Dendritic cell treated with granulocyte-macrophage colony-stimulating factor and Interleukin-4, amounts not matched to agents 40 ng/mL and 50 ng/mL, for 4 days (primary cell): ENCODE measurements around the gene PTGFRN.

Experiments used
- H3K27ac Mint-ChIP-seq: one replicate; pipeline ENCODE4 v1.8.0; 2022; ENCODE audit warnings: mild to moderate bottlenecking, mixed read lengths
- H3K27me3 Mint-ChIP-seq: one replicate; pipeline ENCODE4 v1.8.0; 2022; ENCODE audit warnings: mild to moderate bottlenecking, mixed read lengths
- H3K36me3 Mint-ChIP-seq: one replicate; pipeline ENCODE4 v1.8.0; 2022; ENCODE audit warnings: low read depth, mixed read lengths
- H3K4me1 Mint-ChIP-seq: one replicate; pipeline ENCODE4 v1.8.0; 2022; ENCODE audit warnings: low read depth, mixed read lengths
- H3K4me3 Mint-ChIP-seq: one replicate; pipeline ENCODE4 v1.8.0; 2022; ENCODE audit warnings: mild to moderate bottlenecking, moderate library complexity, mixed read lengths
- H3K9me3 Mint-ChIP-seq: one replicate; pipeline ENCODE4 v1.8.0; 2022; ENCODE audit warnings: mixed read lengths
- intact Hi-C: fragments of 100-400 bp; cut with micrococcal nuclease; formaldehyde crosslinking; loops from one replicate; pipeline ENCODE4 v1.15.0; 2022

PTGFRN gene

GRCh38 chr1:116902723-116903383 is 6.9 kb upstream of the PTGFRN start:
- no peak overlapping the region for H3K4me3 Mint-ChIP-seq
- H3K4me1 Mint-ChIP-seq, result no peaks in the 10 kb centered on the region
- intact Hi-C loops, result no loop called here

GRCh38 chr1:116904791-116905320 is 4.9 kb upstream of the PTGFRN start:
- Mint-ChIP-seq H3K4me3 (no peak overlapping the region), H3K4me1 (peaks cover 9% of the 10 kb centered on the region), H3K27ac (no peak overlapping the region), H3K9me3 (peaks cover under 1% of the 10 kb centered on the region), H3K27me3 (peaks cover 50% of the 10 kb centered on the region), H3K36me3 (no peaks in the 10 kb centered on the region)
- intact Hi-C loops, result no loop called here

More at GRCh38 chr1:116902723-116903383, 6.9 kb upstream of the PTGFRN start:
- H3K36me3 Mint-ChIP-seq, result no peaks in the 10 kb centered on the region
- H3K9me3 Mint-ChIP-seq, result peaks cover 10% of the 10 kb centered on the region
- H3K27me3 Mint-ChIP-seq, result peaks cover 39% of the 10 kb centered on the region
- no peak overlapping the region for H3K27ac Mint-ChIP-seq

GRCh38 chr1:116906812-116907211 is 2.9 kb upstream of the PTGFRN start:
- no peak overlapping the region for H3K4me3 Mint-ChIP-seq
- peaks cover 9% of the 10 kb centered on the region for H3K4me1 Mint-ChIP-seq
- peaks cover 43% of the 10 kb centered on the region for H3K27me3 Mint-ChIP-seq

GRCh38 chr1:116907351-116907750 is 2.4 kb upstream of the PTGFRN start:
- no peaks in the 10 kb centered on the region for H3K9me3 Mint-ChIP-seq
- no peak overlapping the region for H3K4me3 Mint-ChIP-seq
- H3K36me3 Mint-ChIP-seq, result no peaks in the 10 kb centered on the region
- H3K4me1 Mint-ChIP-seq, result peaks cover 9% of the 10 kb centered on the region
- no peak overlapping the region for H3K27ac Mint-ChIP-seq
- H3K27me3 Mint-ChIP-seq, result peaks cover 37% of the 10 kb centered on the region
- intact Hi-C loops, result no loop called here

More at GRCh38 chr1:116906812-116907211, 2.9 kb upstream of the PTGFRN start:
- Mint-ChIP-seq H3K36me3 (no peaks in the 10 kb centered on the region), H3K9me3 (no peaks in the 10 kb centered on the region), H3K27ac (no peak overlapping the region)
- intact Hi-C loops, result no loop called here

- intact Hi-C loops, result no loop called here
- no peaks in the 10 kb centered on the region for H3K9me3 Mint-ChIP-seq
- H3K36me3 Mint-ChIP-seq, result no peaks in the 10 kb centered on the region
- peaks cover 33% of the 10 kb centered on the region for H3K27me3 Mint-ChIP-seq
- no peak overlapping the region for H3K27ac Mint-ChIP-seq
- H3K4me3 Mint-ChIP-seq, result no peak overlapping the region
- H3K4me1 Mint-ChIP-seq, result peaks cover 9% of the 10 kb centered on the region
Observed at GRCh38 chr1:116908266-116908665, 1.4 kb upstream of the PTGFRN start.

GRCh38 chr1:116908820-116909511 is 750 bp upstream of the PTGFRN start:
- H3K36me3 Mint-ChIP-seq, result no peaks in the 10 kb centered on the region
- peak overlapping the region; percentile 83 for H3K4me3 Mint-ChIP-seq
- no peaks in the 10 kb centered on the region for H3K9me3 Mint-ChIP-seq
- H3K27ac Mint-ChIP-seq, result no peak overlapping the region
- H3K4me1 Mint-ChIP-seq, result peaks cover 9% of the 10 kb centered on the region
- intact Hi-C loops, result no loop called here
- H3K27me3 Mint-ChIP-seq, result peaks cover 28% of the 10 kb centered on the region

- Mint-ChIP-seq H3K36me3 (no peaks in the 10 kb centered on the region), H3K27me3 (peaks cover 32% of the 10 kb centered on the region), H3K4me1 (peaks cover 9% of the 10 kb centered on the region), H3K4me3 (no peak overlapping the region), H3K9me3 (no peaks in the 10 kb centered on the region), H3K27ac (no peak overlapping the region)
- intact Hi-C loops, result no loop called here
Observed at GRCh38 chr1:116910379-116911187, 867 bp downstream of the PTGFRN start.

GRCh38 chr1:116911188-116911553 is 1.5 kb downstream of the PTGFRN start:
- H3K27me3 Mint-ChIP-seq, result peaks cover 30% of the 10 kb centered on the region
- intact Hi-C loops, result no loop called here
- H3K4me3 Mint-ChIP-seq, result no peak overlapping the region
- H3K9me3 Mint-ChIP-seq, result no peaks in the 10 kb centered on the region
- H3K36me3 Mint-ChIP-seq, result no peaks in the 10 kb centered on the region
- no peak overlapping the region for H3K27ac Mint-ChIP-seq
- peaks cover 9% of the 10 kb centered on the region for H3K4me1 Mint-ChIP-seq

- no peaks in the 10 kb centered on the region for H3K9me3 Mint-ChIP-seq
- intact Hi-C loops, result no loop called here
- peaks cover 9% of the 10 kb centered on the region for H3K4me1 Mint-ChIP-seq
- no peak overlapping the region for H3K27ac Mint-ChIP-seq
- no peak overlapping the region for H3K4me3 Mint-ChIP-seq
- peaks cover 26% of the 10 kb centered on the region for H3K27me3 Mint-ChIP-seq
- H3K36me3 Mint-ChIP-seq, result no peaks in the 10 kb centered on the region
Observed at GRCh38 chr1:116911779-116912469, 2.2 kb downstream of the PTGFRN start.

GRCh38 chr1:116912846-116913245 is 3.1 kb downstream of the PTGFRN start:
- Mint-ChIP-seq H3K4me3 (no peak overlapping the region), H3K27me3 (peaks cover 21% of the 10 kb centered on the region), H3K27ac (no peak overlapping the region), H3K36me3 (no peaks in the 10 kb centered on the region), H3K9me3 (no peaks in the 10 kb centered on the region), H3K4me1 (peaks cover 9% of the 10 kb centered on the region)
- intact Hi-C loops, result no loop called here

GRCh38 chr1:116913941-116914340 is 4.2 kb downstream of the PTGFRN start:
- Mint-ChIP-seq H3K27me3 (peaks cover 13% of the 10 kb centered on the region), H3K27ac (no peak overlapping the region), H3K4me1 (peaks cover 8% of the 10 kb centered on the region), H3K4me3 (no peak overlapping the region), H3K9me3 (no peaks in the 10 kb centered on the region), H3K36me3 (no peaks in the 10 kb centered on the region)
- intact Hi-C loops, result no loop called here

GRCh38 chr1:116914667-116915066 is 5.0 kb downstream of the PTGFRN start:
- H3K27ac Mint-ChIP-seq, result no peak overlapping the region
- peaks cover under 1% of the 10 kb centered on the region for H3K4me1 Mint-ChIP-seq
- no peaks in the 10 kb centered on the region for H3K36me3 Mint-ChIP-seq
- H3K27me3 Mint-ChIP-seq, result peaks cover 6% of the 10 kb centered on the region
- H3K4me3 Mint-ChIP-seq, result no peak overlapping the region
- no peaks in the 10 kb centered on the region for H3K9me3 Mint-ChIP-seq
- intact Hi-C loops, result no loop called here

- intact Hi-C loops, result no loop called here
- Mint-ChIP-seq H3K4me1 (no peaks in the 10 kb centered on the region), H3K27me3 (peaks cover 7% of the 10 kb centered on the region), H3K9me3 (no peaks in the 10 kb centered on the region), H3K36me3 (no peaks in the 10 kb centered on the region), H3K4me3 (no peak overlapping the region), H3K27ac (no peak overlapping the region)
Observed at GRCh38 chr1:116915086-116915661, 5.5 kb downstream of the PTGFRN start.
